ENCODE results near the gene CHMP5.

CHMP5 gene

DNA sequence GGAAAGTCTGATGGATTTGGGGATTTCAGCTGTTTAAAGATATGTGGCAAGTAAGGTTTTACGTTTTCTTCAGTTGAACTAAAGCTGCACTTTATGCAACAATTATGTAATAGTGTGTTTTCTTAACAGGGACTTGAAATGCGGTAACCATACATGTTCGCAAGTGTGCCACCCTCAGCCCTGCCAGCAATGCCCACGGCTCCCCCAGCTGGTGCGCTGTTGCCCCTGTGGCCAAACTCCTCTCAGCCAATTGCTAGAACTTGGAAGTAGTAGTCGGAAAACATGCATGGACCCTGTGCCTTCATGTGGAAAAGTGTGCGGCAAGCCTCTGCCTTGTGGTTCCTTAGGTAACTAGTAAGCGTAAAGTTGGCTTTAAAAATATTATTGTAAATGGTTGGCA lies 53.9 kb downstream of the CHMP5 start:
- no CpG with 5 or more reads among the region's 8 CpGs for WGBS, 2 donors (ENCODE audit: extremely low coverage in 2 of 2, insufficient read length in 2 of 2, insufficient replicate concordance in 1 of 2)
- Histone ChIP-seq H2BK12ac (ENCODE audit: low read length) (no peak overlapping the region), H3K23ac (ENCODE audit: low read depth, low read length, poor library complexity) (no peak overlapping the region), H3K4me1 (ENCODE audit: control insufficient read depth in 2 of 2, insufficient read depth in 1 of 2, low read depth in 1 of 2, low read length in 2 of 2) (no peaks in the 10 kb centered on the region), H3K4me2 (ENCODE audit: insufficient read depth, low read length, poor library complexity, severe bottlenecking) (no peak overlapping the region), H2BK120ac (ENCODE audit: low read depth, low read length) (no peak overlapping the region), H4K91ac (ENCODE audit: low read depth, low read length, poor library complexity) (no peak overlapping the region), H2AFZ (ENCODE audit: low read length) (no peak overlapping the region), H3K79me1 (ENCODE audit: low read depth, low read length) (no peaks in the 10 kb centered on the region), H3K9ac (ENCODE audit: low read depth, low read length, poor library complexity) (no peak overlapping the region), H3K9me3 (replicated peaks in 1 of 2; ENCODE audit: control insufficient read depth in 2 of 2, insufficient read depth in 1 of 2, low read depth in 1 of 2, low read length in 2 of 2) (no peaks in the 10 kb centered on the region), H2BK15ac (ENCODE audit: low read length) (no peak overlapping the region), H3K27me3 (ENCODE audit: control insufficient read depth in 3 of 3, insufficient read depth in 3 of 3, low read depth in 1 of 3, low read length in 3 of 3) (no peaks in the 10 kb centered on the region), H2AK5ac (ENCODE audit: low read depth, low read length) (no peak overlapping the region), H3K36me3 (replicated peaks in 1 of 2; ENCODE audit: control insufficient read depth in 2 of 2, insufficient read depth in 2 of 2, low read length in 2 of 2) (peaks cover 27 to 92% of the 10 kb centered on the region in 2 donors), H3K14ac (ENCODE audit: low read length) (no peak overlapping the region), H3K4ac (ENCODE audit: low read length) (no peak overlapping the region), H4K8ac (ENCODE audit: low read depth, low read length) (no peak overlapping the region), H3K4me3 (ENCODE audit: low read length in 2 of 2) (no peak overlapping the region), H3K27ac (replicated peaks; ENCODE audit: low read length) (no peak overlapping the region), H3K18ac (ENCODE audit: low read length) (no peak overlapping the region), H2BK5ac (ENCODE audit: low read length) (no peak overlapping the region)
- DNase-seq (ENCODE audit: low spot score): no peak

- peaks cover 26 to 84% of the 10 kb centered on the region in 2 donors for H3K36me3 ChIP-seq (replicated peaks in 1 of 2; ENCODE audit: control insufficient read depth in 2 of 2, insufficient read depth in 2 of 2, low read length in 2 of 2)
- H2BK5ac ChIP-seq (ENCODE audit: low read length): no peak overlapping the region
- no peak overlapping the region for H3K18ac ChIP-seq (ENCODE audit: low read length)
- no peak for DNase-seq (ENCODE audit: low spot score)
- no peaks in the 10 kb centered on the region for H3K4me1 ChIP-seq (ENCODE audit: control insufficient read depth in 2 of 2, insufficient read depth in 1 of 2, low read depth in 1 of 2, low read length in 2 of 2)
- no peak overlapping the region for H3K9ac ChIP-seq (ENCODE audit: low read depth, low read length, poor library complexity)
- H2BK120ac ChIP-seq (ENCODE audit: low read depth, low read length): no peak overlapping the region
- H4K8ac ChIP-seq (ENCODE audit: low read depth, low read length): no peak overlapping the region
- H2AK5ac ChIP-seq (ENCODE audit: low read depth, low read length): no peak overlapping the region
- no peak overlapping the region for H2BK12ac ChIP-seq (ENCODE audit: low read length)
- no CpG with 5 or more reads among the region's 1 CpG for WGBS, 2 donors (ENCODE audit: extremely low coverage in 2 of 2, insufficient read length in 2 of 2, insufficient replicate concordance in 1 of 2)
- no peak overlapping the region for H3K4ac ChIP-seq (ENCODE audit: low read length)
- no peaks in the 10 kb centered on the region for H3K9me3 ChIP-seq (replicated peaks in 1 of 2; ENCODE audit: control insufficient read depth in 2 of 2, insufficient read depth in 1 of 2, low read depth in 1 of 2, low read length in 2 of 2)
- no peaks in the 10 kb centered on the region for H3K79me1 ChIP-seq (ENCODE audit: low read depth, low read length)
- no peak overlapping the region for H4K91ac ChIP-seq (ENCODE audit: low read depth, low read length, poor library complexity)
- no peak overlapping the region for H2BK15ac ChIP-seq (ENCODE audit: low read length)
- no peak overlapping the region for H3K27ac ChIP-seq (replicated peaks; ENCODE audit: low read length)
- no peak overlapping the region for H3K4me2 ChIP-seq (ENCODE audit: insufficient read depth, low read length, poor library complexity, severe bottlenecking)
- H3K27me3 ChIP-seq (ENCODE audit: control insufficient read depth in 3 of 3, insufficient read depth in 3 of 3, low read depth in 1 of 3, low read length in 3 of 3): no peaks in the 10 kb centered on the region
- no peak overlapping the region for H2AFZ ChIP-seq (ENCODE audit: low read length)
- H3K14ac ChIP-seq (ENCODE audit: low read length): no peak overlapping the region
- H3K23ac ChIP-seq (ENCODE audit: low read depth, low read length, poor library complexity): no peak overlapping the region
- no peak overlapping the region for H3K4me3 ChIP-seq (ENCODE audit: low read length in 2 of 2)
Measured at GRCh38 chr9:33320230-33320567, 55.4 kb downstream of the CHMP5 start.

DNA sequence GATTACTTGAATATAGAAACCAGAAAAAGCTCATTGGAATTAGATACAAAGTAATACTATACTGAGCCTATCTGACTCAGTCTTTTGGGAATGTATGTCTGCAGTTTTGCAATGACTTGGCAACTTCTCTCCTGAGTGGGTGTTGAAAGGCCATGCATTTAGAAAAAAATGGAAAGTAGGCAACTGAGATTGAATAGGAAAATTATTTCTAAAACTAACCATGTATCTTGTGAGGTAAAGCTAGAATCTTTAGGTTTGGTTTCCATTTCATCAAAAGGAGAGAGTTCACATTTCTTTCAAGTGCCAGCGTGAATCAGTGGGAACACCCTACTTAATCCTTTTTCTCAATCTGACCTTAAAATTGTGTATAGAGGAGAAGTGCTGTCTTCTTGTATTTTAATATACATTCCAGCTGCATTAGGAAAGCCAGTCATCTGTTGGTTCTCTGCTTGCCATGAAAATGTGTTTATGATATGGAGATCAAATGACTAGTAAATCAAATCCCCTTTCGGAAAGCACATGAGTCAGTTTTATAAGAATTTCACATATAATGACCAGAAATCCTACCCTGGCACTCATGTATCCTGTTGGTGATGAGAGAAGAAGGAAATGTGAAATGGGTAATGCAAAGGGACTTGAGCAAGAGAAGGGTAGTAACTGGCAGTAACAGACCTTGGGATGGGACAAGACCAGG lies 55.9 kb downstream of the CHMP5 start:
- no peaks in the 10 kb centered on the region for H3K4me1 ChIP-seq (ENCODE audit: control insufficient read depth in 2 of 2, insufficient read depth in 1 of 2, low read depth in 1 of 2, low read length in 2 of 2)
- H3K18ac ChIP-seq (ENCODE audit: low read length): no peak overlapping the region
- no peak overlapping the region for H2BK120ac ChIP-seq (ENCODE audit: low read depth, low read length)
- no peak for DNase-seq (ENCODE audit: low spot score)
- no CpG with 5 or more reads among the region's 2 CpGs for WGBS, 2 donors (ENCODE audit: extremely low coverage in 2 of 2, insufficient read length in 2 of 2, insufficient replicate concordance in 1 of 2)
- no peaks in the 10 kb centered on the region for H3K9me3 ChIP-seq (replicated peaks in 1 of 2; ENCODE audit: control insufficient read depth in 2 of 2, insufficient read depth in 1 of 2, low read depth in 1 of 2, low read length in 2 of 2)
- no peak overlapping the region for H4K91ac ChIP-seq (ENCODE audit: low read depth, low read length, poor library complexity)
- peaks cover 23 to 80% of the 10 kb centered on the region in 2 donors for H3K36me3 ChIP-seq (replicated peaks in 1 of 2; ENCODE audit: control insufficient read depth in 2 of 2, insufficient read depth in 2 of 2, low read length in 2 of 2)
- no peak overlapping the region for H2AFZ ChIP-seq (ENCODE audit: low read length)
- H3K9ac ChIP-seq (ENCODE audit: low read depth, low read length, poor library complexity): no peak overlapping the region
- no peak overlapping the region for H3K14ac ChIP-seq (ENCODE audit: low read length)
- no peak overlapping the region for H3K23ac ChIP-seq (ENCODE audit: low read depth, low read length, poor library complexity)
- H3K4me3 ChIP-seq (ENCODE audit: low read length in 2 of 2): no peak overlapping the region
- H3K79me1 ChIP-seq (ENCODE audit: low read depth, low read length): no peaks in the 10 kb centered on the region
- H4K8ac ChIP-seq (ENCODE audit: low read depth, low read length): no peak overlapping the region
- no peak overlapping the region for H2AK5ac ChIP-seq (ENCODE audit: low read depth, low read length)
- H3K27ac ChIP-seq (replicated peaks; ENCODE audit: low read length): no peak overlapping the region
- no peak overlapping the region for H2BK5ac ChIP-seq (ENCODE audit: low read length)
- H3K27me3 ChIP-seq (ENCODE audit: control insufficient read depth in 3 of 3, insufficient read depth in 3 of 3, low read depth in 1 of 3, low read length in 3 of 3): no peaks in the 10 kb centered on the region
- H2BK15ac ChIP-seq (ENCODE audit: low read length): no peak overlapping the region
- H3K4ac ChIP-seq (ENCODE audit: low read length): no peak overlapping the region
- no peak overlapping the region for H3K4me2 ChIP-seq (ENCODE audit: insufficient read depth, low read length, poor library complexity, severe bottlenecking)
- no peak overlapping the region for H2BK12ac ChIP-seq (ENCODE audit: low read length)

- H2BK120ac ChIP-seq (ENCODE audit: low read depth, low read length): no peak overlapping the region
- H4K91ac ChIP-seq (ENCODE audit: low read depth, low read length, poor library complexity): no peak overlapping the region
- H3K4me3 ChIP-seq (ENCODE audit: low read length in 2 of 2): no peak overlapping the region
- no peaks in the 10 kb centered on the region for H3K9me3 ChIP-seq (replicated peaks in 1 of 2; ENCODE audit: control insufficient read depth in 2 of 2, insufficient read depth in 1 of 2, low read depth in 1 of 2, low read length in 2 of 2)
- no peaks in the 10 kb centered on the region for H3K27me3 ChIP-seq (ENCODE audit: control insufficient read depth in 3 of 3, insufficient read depth in 3 of 3, low read depth in 1 of 3, low read length in 3 of 3)
- H2BK5ac ChIP-seq (ENCODE audit: low read length): no peak overlapping the region
- no peak overlapping the region for H4K8ac ChIP-seq (ENCODE audit: low read depth, low read length)
- no peak overlapping the region for H2BK12ac ChIP-seq (ENCODE audit: low read length)
- no peak overlapping the region for H3K9ac ChIP-seq (ENCODE audit: low read depth, low read length, poor library complexity)
- no peak overlapping the region for H2AFZ ChIP-seq (ENCODE audit: low read length)
- no peaks in the 10 kb centered on the region for H3K79me1 ChIP-seq (ENCODE audit: low read depth, low read length)
- H2BK15ac ChIP-seq (ENCODE audit: low read length): no peak overlapping the region
- no peak overlapping the region for H3K14ac ChIP-seq (ENCODE audit: low read length)
- H3K4ac ChIP-seq (ENCODE audit: low read length): no peak overlapping the region
- H3K4me1 ChIP-seq (ENCODE audit: control insufficient read depth in 2 of 2, insufficient read depth in 1 of 2, low read depth in 1 of 2, low read length in 2 of 2): no peaks in the 10 kb centered on the region
- no peak overlapping the region for H3K18ac ChIP-seq (ENCODE audit: low read length)
- H3K4me2 ChIP-seq (ENCODE audit: insufficient read depth, low read length, poor library complexity, severe bottlenecking): no peak overlapping the region
- no peak for DNase-seq (ENCODE audit: low spot score)
- H3K36me3 ChIP-seq (replicated peaks in 1 of 2; ENCODE audit: control insufficient read depth in 2 of 2, insufficient read depth in 2 of 2, low read length in 2 of 2): peaks cover 11 to 74% of the 10 kb centered on the region in 2 donors
- WGBS, 2 donors (ENCODE audit: extremely low coverage in 2 of 2, insufficient read length in 2 of 2, insufficient replicate concordance in 1 of 2): no CpG with 5 or more reads among the region's 4 CpGs
- H2AK5ac ChIP-seq (ENCODE audit: low read depth, low read length): no peak overlapping the region
- H3K27ac ChIP-seq (replicated peaks; ENCODE audit: low read length): no peak overlapping the region
- no peak overlapping the region for H3K23ac ChIP-seq (ENCODE audit: low read depth, low read length, poor library complexity)
Measured at GRCh38 chr9:33329117-33329563, 64.3 kb downstream of the CHMP5 start.

All from neuronal stem cell (in vitro differentiated cells).